H1 (cell line): Measurements from ENCODE around the gene GID8. TPM values are rescaled to one million over a fixed set of nuclear protein-coding genes. Genes with fewer than 3 reads are reported as not detected.

Experiments used
- CTBP2 ChIP-seq: IDR thresholded peaks from 2 replicates; pipeline ENCODE4 v1.7.0; 2011; ENCODE audit warnings: borderline replicate concordance, mild to moderate bottlenecking, moderate library complexity, mixed read lengths, low read length; ENCODE audit not compliant: insufficient read depth, insufficient read length
- KDM5A ChIP-seq: fragments of 200-600 bp; IDR thresholded peaks from 2 replicates; pipeline ENCODE4 v1.7.1; 2012; ENCODE audit warnings: mild to moderate bottlenecking, low read length, inconsistent platforms, mixed read lengths
- RBBP5 ChIP-seq: IDR thresholded peaks from 2 replicates; pipeline ENCODE4 v1.7.1; 2012; ENCODE audit warnings: low read depth, mild to moderate bottlenecking, inconsistent platforms, low read length, moderate library complexity, borderline replicate concordance
- RXRA ChIP-seq: IDR thresholded peaks from 2 replicates; pipeline ENCODE4 v1.6.1; 2011; ENCODE audit warnings: low read depth, mild to moderate bottlenecking, low read length, moderate library complexity; ENCODE audit not compliant: insufficient read depth
- polyA plus RNA-seq, 7 experiments: library from polyadenylated mRNA; depleted of rRNA in 3 of 7; stranded (reverse) in 5 of 7; unstranded in 2 of 7; fragments of >200 nt in 5 of 7; fragments of 200-250 nt in 2 of 7; gene quantifications; 1 replicate in 5 of 7; 2 replicates in 1 of 7; 4 replicates in 1 of 7; pipeline versions ENCODE4 v1.2.1 to v1.2.3, GENCODE V29; 2011 to 2013; ENCODE audit warnings: missing spikeins in 2 of 7, mixed read lengths in 2 of 7
- total RNA-seq: library from RNA; stranded (reverse); fragmentation: NEBNext Ultra II Directional; extraction: Animal tissue kit (Norgen Biotek cat#: 25700); gene quantifications from 2 replicates; pipeline ENCODE4 v1.2.1, GENCODE V29; 2021

GID8 gene
- total and polyA plus RNA-seq, 2 of the 8 experiments (the other 6 are each of a cell fraction or from before 2014, with no cell fraction given), result 39.7 to 72.9 TPM

DNA sequence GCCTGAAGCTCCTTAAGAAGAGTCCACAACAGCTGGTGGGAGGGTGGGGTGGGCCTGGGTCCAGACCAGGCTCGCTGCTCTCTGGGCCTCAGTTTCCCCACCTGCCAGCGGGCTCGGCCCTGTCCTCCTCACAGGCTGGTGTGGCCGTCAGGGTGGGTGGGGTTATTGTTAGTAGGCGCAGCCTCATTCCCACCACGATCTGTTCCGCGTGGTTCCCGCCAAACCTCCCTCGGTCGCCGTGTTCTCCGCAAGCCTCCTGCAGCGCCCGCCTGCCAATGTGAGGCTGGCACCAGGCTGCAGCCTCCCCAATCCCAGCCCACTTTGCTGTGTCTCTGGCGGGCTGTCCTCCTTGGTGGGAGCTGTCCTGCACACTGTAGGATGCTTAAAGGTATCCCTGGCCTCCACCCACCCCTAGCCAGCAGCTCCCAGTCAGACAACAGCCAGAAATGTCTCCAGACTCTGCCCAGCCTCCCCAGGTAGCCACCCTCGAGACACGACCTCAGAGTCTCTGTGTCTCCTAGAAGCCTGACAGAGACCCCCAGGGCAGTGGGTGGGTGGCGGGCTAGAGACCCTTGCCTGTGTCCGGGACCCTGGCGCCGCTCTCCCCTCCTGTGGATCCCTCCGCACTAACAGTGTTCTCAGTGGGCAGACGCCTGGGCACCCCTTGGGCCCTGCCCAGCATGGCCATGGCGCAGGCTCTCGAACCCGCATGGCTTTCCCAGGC lies 29.8 kb downstream of the GID8 start (continued):
- TF ChIP-seq CTBP2 (no peak), RXRA (no peak), RBBP5 (no peak), KDM5A (no peak)
